GM21360 (cell line): ENCODE results near the gene BAG5.
"Not testable (repeated sequence)": the region's sequence is repeated elsewhere in the genome, so short reads cannot be mapped to it uniquely, and the experiment has no call there.

Experiments used
- ATAC-seq: cut with Tn5 transposase; IDR thresholded peaks from one replicate; pipeline ENCODE4 v1.9.1; 2021; ENCODE audit warnings: mild to moderate bottlenecking, moderate library complexity; ENCODE audit not compliant: unreplicated experiment

BAG5 gene

DNA sequence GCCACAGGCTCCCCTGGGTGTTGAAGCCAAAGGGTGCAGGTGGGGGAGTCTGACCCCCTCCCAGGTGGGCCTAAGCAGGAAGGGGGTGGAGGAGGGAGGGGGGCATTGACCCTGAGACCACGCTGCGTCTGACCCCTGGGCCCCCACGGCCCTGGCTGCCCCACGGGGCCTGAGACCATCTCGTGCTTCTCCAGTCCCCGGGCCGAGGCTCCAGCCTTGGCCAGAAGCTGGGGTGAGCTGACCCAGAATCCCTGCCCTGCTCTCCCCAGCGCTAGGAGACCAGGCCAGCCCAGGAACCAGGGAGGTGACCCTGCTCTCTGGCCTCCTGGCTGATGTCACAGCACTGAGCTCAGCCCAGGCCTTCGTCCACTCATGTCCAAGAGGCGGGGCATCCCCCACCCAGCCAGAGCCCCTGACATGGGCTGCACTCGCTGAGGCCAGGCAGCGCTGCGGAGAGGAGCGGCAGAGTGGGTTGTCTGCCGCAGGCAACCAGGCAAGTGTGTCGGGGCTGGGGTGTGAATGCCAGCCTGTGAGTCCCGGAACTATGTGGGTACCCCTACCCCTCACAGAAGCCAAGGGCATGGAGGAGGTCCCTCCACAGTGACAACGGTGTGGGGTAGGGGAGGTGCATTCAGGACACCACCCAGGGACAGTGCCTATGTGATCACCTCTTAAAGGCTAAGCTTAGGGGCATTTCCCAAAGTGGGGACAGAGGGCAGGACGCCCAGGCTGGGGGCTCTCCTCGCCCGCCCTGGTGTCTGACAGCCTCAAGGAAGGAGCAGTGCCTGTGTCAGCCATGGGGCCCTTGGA is 27.2 kb downstream of the BAG5 start:
- no peak for ATAC-seq

DNA sequence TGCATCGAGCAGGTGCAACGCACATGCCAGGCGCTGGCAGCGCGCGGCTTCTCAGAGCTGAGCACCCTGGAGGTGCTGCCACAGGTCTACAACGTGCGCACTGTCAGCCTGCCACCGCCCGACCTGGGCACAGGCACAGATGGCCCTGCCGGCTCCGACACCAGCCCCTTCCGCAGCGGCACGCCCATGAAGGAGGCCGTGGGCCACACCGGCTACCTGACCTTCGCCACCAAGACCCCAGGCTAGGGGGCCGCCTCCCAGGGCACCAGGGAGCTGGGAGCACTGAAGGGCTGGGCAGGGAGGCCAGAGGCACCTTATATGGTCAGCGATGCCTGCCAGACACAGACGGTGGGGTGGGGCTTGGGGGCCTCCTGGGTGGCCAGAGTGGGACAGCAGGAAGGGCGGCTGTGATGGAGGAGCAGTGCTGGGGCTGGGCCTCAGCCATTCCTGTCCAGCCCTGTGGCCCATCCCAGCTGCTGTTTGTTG is 27.8 kb downstream of the BAG5 start:
- no peak for ATAC-seq

DNA sequence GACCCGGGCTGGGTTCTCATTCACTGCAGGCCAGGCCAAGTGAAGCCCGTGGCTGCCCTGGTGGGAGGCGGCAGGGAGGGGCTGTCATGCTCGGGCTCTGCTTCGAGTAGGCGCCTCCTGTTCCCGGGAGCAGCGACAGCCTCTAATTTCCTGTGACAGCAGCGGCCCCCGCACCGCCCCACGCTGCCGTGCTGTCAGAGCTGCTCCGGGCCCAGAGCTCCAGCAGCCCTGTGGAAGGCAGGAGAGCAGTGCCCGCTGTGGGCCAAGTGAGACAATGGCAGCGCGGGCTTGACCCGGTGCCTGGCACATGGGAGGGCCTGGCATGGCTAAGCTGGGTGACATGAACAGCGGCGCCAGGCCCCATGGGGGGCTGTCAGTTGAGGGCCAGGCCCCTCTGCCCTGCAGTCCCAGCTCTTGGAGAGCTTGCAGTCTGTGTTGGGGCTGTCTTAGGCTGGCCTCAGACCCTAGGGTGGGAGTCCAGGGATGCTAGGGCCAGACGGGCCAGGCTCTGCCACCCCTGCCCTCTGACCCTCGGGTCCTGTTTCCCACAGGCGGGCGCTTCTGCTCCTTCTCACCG is 28.4 kb downstream of the BAG5 start:
- ATAC-seq, result no peak

DNA sequence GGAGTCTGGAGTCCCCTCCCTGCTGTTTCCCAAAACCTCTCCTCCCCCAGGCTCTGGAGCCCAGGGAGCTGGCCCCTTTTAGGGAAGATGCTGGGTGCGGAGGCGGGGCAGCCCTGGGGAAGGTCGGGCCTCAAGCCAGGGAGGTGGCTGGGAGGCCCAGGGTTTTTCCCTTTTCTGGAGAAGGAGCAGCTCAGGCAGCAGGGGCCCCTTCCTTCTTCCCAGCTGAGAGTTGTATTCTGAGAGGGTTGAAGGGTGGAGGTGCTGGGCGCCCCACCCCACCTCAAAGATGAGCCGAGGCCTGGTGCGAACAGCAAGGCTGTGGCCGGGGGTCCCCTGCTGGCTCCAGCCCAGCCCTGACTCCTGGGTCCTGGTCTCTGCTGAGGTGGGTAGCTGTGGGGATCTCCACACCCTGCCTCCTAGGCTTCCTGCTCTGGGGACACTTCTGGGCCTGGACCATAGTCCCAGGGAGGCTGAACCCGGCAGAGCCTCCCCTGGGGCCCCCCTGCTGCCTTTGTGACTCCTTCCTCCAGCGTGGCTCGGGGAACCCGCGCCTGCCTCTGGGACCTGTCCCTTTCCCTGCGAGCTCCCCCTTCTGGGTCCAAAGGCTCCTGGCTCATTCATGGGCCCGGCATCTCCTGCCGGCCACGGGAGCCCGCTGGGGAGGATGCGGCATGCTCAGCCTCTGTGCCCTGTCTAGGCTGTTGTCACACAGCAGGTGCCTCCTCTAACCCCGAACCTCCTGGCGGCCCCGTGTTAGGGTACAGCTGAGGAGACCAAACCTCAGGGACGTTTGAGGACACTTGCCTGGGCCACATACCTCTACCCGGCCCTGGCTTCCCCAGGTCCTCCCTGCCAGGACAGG is 29.1 kb downstream of the BAG5 start:
- no peak for ATAC-seq

DNA sequence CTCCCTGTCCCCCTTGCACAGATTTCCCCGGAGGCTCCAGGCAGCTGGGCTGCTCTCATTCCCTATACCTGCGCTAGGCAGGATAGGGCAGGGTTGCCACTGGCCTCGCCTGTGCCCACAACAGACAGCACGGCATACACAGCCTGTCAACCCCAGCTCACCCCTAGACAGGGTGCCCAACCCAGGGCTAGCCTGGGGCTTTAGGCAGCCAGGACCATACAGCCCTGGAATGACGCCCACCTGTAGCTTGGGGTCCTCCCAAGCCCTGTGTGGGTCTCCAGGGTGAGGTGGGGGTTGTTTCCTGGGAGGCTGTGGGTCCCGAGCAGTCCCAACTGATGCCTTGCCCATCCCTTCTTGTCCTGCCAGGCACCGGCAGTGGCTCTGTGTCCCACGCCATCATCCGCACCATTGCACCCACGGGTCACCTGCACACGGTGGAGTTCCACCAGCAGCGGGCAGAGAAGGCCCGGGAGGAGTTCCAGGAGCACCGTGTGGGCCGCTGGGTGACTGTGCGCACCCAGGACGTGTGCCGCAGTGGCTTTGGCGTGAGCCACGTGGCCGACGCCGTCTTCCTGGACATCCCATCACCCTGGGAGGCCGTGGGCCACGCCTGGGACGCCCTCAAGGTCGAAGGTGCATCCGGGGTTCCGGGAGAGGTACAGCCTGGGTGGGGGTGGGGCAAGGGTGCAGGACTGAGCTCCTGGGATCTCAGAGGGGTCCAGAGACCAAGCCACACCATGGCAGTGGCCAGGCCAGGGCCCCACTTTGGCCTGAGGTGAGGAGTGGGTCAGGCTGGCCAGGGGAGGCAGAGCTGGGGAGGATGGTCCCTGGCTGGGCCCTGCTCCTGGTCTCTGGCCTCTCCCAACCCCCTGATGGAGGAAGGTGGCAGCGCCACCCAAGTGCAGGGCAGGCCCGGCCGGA is 30.0 kb downstream of the BAG5 start:
- ATAC-seq, result no peak

DNA sequence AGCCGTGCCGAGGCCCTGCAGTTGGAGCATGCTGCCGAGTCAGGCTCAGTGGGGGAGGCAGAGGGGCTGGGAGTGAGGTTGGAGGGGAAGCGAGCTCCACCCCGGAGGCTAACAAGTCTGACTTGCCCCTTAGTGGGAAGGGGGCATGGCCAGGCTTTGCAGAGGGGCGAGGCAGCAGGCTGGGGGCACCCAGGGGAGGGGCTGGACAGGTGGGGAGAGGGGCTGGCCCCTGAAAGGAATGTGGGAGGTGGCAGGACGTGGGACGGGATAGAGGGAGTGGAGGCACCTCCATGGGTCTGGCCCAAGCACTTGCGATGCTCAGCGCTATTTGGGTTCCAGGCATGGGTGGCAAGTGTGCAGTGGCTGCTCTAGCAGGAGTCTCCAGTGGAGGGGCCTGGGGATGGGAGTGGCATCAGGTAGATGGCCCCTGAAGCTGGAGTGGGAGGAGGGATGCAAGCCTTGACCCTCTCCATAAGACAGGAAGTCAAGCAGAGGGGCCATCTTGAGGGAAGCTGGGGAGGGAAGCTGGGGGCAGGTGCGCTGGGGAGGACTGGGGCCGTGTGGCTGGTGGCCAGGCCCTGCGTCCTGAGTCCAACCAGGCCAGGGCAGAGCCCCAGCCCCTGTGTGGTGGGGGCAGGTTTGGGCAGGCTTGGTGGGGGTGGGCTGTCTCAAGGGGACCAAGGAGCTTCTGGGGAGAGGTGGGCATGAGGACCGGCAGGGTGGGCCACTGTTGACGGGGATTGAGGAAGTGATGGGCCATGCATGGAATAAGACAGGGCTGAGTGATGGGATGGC is 30.8 kb downstream of the BAG5 start:
- no peak for ATAC-seq

DNA sequence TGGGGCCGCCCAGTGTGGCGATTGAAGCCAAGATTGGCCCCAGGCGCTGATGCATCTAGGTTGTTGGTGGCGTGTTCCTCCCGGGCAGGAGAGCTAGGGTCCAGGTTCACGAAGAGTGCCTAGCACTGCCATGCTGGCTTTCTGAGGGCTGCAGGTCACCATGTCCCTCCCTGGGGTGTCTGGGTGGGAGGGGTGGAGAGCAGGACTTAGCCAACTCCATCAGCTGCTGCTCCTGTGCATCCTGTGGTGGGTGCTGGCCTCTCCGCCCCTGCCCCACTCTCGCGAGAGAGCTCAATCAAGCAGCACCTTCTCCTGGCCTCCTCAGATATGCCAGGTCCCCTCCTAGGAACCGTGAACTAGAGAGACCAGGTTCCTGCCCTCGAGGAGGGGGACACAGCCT is 31.6 kb downstream of the BAG5 start:
- ATAC-seq, result no peak

DNA sequence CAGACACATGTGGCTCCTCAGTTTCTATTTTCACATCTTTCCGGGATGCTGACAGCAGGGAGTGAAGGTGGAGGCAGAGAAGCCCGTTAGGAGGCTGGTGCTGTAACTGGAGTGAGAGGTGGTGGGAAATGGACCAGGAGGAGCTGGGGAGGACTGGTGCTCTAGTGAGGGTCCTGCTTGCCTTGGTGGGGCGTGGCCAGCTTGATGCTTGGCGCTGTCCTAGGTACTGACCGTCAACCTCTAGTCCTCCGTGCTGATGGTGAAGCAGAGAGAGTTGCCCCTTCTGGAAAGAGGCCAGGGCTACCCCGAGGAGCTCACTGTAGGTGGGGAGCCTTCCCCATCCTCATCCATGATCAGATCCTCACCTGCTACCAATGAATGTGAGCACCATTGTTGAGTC is 32.1 kb downstream of the BAG5 start:
- ATAC-seq, result no peak

DNA sequence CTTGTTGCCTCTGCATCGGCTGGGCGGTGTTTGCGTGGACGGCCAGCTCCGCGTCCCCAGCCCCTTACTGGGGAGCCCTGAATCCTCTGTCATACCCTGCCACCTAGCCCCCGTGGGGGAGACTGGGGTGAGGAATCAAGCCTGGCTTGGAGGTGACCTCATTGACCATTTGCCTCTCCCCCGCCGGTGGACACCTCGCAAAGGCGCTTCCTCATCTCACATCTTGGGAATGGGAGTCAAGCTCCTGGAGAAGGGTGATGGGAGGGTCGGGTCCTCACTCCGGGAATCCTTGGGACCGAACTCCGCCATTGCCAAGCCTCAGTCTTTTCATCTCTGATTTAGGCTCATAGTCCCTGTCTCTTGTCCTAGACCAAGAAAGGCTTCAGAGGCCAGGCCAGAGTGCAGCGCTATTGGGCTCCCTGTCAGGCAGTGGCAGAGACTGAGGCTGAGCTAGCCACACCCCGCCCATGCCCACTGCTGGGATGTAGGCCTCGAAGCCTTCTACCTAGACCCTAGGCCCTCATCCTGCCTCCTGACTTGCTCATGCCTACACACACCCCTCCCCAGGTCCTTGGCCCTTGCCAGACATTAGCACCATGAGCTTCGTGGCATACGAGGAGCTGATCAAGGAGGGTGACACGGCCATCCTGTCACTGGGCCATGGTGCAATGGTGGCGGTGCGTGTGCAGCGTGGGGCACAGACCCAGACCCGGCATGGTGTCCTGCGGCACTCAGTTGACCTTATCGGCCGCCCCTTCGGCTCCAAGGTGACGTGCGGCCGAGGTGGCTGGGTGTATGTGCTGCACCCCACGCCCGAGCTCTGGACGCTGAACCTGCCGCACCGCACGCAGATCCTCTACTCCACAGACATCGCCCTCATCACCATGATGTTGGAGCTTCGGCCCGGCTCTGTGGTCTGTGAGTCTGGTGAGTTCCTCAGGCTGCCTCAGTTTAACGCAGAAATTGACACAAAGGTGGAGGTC is 32.8 kb downstream of the BAG5 start:
- ATAC-seq, result no peak

DNA sequence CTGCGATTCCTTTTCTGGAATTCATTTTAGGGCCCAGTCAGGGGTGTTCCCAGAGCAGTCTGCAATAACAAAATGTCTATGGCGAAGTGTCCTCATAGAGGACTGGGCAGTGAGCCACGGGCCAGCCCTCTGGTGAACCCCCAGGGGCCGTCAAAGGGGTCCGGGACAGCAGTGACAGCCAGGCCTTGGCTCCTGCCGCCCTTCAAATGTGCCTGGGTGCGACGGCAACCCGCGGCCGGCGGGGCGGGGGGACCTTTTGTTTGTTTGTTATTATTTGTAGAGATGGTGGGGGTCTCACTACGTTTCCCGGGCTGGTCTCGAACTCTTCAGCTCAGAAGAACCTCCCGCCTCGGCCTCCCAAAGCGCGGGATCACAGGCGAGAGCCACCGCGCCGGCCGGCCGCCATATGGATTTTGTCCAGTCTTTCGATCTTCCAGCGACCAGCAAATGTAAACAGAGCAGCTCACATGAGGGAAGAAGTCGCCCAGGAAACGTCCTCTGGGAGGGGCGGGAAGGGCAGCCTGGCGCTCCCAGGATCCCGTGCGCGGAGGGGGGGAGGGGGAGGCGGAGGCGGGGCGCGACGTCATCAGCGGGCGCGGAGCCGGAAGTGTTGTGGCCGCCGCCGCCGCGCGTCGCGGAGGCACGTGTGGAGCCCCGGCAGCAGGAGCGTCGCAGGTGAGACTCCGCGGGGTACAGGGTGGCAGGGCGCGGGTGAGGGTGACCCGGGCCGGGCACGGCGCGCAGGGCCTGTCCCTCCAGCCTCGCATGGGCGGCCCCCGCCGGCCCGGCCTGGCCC is 33.7 kb downstream of the BAG5 start, which contains the start of gene TRMT61A:
Gene TRMT61A (plus strand): TSS at position 610 of the 796 bp plus-strand sequence. CDS start 783 bp downstream, outside the sequence.
- no peak for ATAC-seq

DNA sequence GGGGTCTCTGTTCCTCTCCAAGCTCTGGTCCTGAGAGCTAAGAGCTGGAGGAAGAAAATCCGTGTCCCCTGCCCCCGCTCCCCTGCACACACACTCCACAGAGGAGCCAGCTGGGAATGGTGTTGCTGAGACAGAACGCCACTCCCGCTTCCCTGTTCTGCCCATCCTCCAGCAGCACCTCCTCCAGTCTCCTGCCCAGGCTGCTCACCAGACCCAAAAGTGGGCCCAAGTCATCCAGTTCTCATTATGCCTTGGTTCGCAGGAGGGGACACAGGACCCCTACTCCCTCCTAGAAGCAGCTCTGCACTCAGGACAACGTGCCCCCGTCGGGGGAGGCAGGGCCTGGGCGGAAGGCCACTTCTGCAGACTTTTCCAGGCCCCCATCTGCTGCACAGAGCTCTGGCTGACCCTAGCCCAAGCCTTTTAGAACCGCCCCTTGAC is 34.3 kb downstream of the BAG5 start:
- ATAC-seq, result no peak

DNA sequence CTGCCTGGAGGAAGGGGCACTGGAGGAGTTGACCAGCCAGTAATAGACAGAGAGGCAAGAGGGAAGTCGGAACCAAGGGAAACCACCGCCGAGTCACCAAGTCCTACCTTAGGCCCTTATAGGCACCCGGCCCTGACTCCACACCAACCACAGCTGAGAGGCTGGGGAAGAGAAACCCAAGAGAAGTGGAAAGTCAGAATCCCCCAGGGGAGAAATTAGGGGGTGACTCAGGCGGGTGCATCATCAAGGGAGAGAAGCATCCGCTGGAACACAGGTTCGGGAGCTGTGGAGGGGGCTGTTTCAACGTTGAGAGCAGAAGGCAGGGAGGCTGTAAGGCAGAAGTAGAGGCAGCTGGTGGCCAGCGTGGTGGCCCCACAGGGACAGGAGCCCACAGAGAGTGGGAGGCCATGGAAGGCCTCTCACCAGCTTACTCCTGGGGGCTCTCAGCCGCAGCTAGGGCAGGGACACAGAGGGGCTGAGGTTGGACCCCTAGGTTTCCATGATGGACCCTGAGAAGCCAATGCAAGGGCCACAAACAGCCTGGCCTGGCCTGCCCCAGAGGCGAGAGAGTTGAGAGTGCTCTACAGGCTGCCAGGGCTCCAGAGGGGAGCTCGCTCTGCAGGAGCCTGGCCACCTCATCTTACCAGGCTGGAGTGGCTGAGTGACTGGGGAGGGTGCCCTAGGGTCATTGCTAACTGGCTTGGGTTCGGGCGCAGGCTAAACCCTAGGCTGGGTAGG is 34.9 kb downstream of the BAG5 start:
- peak; percentile 50 for ATAC-seq

DNA sequence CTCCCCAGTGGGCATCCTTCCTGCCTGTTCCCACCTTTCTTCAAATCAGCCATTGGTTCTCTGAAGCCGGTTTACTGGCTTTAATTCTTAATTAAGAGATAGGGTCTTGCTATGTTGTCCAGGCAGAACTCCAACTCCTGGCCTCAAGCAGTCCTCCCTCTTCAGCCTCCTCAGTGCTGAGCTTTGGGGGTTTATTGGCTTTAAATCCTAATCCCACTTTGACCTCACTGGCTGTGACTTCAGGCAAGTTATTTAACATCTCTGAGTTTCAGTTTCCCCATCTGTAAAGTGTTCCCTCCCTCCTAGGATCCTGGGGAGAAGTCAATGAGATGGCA is 35.6 kb downstream of the BAG5 start:
- no peak for ATAC-seq

DNA sequence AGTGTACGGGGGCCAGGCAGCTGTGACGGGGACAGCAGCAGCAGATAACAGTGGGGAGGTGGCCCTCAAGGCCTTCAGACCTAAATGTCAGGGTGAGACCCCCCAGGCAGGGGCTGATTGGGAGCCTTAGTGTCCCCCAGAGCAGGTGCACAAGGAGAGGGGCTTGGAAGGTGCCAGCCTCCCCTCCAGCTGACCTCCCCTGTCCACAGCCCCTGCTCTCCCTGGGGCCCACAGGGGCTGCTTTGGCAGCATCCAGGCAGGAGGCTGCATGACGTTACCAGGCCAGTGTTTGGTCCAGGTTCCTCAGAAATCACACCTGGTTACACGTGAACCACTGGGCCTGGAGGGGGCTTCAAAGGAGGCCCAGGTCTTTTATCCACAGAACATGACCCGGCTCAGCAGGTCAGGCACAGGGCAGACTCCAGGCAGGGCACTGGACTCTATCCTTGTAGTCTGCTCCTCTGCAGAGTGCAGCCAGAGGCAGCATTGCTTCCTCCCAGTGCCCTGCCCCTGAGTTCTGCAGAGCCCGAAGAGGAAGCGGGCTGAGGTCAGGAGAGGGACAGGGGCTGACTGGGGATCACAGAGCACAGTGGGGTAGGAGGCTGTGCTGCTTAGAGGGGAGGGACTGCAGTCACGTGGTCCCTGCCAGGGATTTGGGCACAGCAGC is 36.1 kb downstream of the BAG5 start:
- ATAC-seq, result no peak

DNA sequence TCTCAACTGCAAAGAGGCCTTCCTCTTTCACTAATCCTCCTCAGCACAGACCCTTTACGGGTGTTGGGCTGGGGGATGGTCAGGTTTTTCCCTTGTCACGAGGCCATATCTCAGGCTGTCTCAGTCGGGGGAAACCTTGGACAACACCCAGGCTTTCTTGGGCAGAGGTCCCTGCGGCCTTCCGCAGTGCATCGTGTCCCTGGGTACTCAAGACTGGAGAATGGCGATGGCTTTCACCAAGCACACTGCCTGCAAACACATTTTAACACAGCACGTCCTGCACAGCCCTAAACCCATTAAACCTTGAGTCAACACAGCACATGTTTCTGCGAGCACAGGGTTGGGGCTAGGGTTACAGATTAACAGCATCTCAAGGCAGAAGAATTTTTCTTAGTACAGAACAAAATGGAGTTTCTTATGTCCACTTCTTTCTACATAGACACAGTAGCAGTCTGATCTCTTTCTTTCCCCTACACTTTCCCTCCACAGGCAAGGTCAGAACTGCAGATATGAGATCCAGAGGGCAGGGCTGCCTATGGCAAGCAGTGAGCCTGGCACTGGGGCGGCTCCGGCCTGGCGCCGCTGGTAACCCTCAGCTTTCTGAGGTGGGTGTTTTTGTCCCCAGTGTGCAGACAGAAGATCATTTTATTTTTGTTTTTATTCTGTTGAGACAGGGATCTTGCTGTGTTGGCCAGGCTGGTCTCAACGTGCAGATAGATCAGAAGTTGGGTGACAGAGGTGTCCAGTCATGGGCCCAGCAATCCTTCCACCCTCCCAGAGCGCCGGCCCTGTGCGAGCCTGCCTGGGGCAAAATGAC is 36.8 kb downstream of the BAG5 start:
- ATAC-seq, result not testable (repeated sequence)
